ENCODE measurements around the gene MSANTD3.
"Not testable (repeated sequence)": the region's sequence is repeated elsewhere in the genome, so short reads cannot be mapped to it uniquely, and the experiment has no call there.

The MSANTD3 gene

GRCh38 chr9:100428871-100429654, 2.1 kb downstream of the MSANTD3 start:
- no peak for DNase-seq (ENCODE audit: low spot score)

- no peak for DNase-seq (ENCODE audit: low spot score)
Observed at GRCh38 chr9:100430286-100430940, 3.5 kb downstream of the MSANTD3 start.

DNA sequence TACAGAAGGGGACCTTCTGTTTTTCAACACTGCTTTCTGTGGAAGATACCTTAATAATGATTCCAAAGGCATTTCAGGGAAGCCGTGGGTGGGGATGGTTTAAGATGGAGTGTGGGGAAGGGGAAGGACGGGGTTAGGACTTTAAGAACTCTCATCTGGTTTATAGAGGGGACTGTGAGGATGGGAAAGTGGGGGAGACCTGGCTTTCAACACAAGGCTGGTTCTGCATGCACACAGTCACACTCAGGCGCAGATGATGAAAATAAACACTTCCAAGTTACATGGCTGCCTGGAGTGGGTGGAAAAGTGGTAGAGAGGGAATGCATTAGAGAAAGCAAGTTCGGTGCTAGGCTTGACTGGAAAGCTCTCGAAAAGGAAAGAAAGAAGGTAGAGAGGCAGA, 4.9 kb downstream of the MSANTD3 start:
- DNase-seq (ENCODE audit: low spot score), result no peak

GRCh38 chr9:100432736-100433135, 5.8 kb downstream of the MSANTD3 start:
- no peak for DNase-seq (ENCODE audit: low spot score)

DNA sequence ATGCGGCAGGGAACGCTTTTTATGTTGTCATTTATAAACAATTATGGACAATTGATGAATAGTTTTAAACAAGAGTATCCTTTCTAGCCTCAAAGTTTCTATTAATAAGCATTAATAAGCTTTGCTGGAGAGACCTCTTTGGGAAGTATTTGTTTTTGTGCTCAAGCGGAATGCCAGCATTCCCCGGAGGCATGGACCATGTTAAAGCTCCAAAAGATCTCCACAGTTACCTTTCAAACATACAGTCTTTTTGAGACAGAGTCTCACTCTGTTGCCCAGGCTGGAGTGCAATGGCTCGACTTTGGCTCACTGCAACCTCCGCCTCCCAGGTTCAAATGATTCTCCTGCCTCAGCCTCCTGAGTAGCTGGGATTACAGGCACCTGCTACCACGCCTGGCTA, 9.6 kb downstream of the MSANTD3 start:
- DNase-seq (ENCODE audit: low spot score), result no peak

DNA sequence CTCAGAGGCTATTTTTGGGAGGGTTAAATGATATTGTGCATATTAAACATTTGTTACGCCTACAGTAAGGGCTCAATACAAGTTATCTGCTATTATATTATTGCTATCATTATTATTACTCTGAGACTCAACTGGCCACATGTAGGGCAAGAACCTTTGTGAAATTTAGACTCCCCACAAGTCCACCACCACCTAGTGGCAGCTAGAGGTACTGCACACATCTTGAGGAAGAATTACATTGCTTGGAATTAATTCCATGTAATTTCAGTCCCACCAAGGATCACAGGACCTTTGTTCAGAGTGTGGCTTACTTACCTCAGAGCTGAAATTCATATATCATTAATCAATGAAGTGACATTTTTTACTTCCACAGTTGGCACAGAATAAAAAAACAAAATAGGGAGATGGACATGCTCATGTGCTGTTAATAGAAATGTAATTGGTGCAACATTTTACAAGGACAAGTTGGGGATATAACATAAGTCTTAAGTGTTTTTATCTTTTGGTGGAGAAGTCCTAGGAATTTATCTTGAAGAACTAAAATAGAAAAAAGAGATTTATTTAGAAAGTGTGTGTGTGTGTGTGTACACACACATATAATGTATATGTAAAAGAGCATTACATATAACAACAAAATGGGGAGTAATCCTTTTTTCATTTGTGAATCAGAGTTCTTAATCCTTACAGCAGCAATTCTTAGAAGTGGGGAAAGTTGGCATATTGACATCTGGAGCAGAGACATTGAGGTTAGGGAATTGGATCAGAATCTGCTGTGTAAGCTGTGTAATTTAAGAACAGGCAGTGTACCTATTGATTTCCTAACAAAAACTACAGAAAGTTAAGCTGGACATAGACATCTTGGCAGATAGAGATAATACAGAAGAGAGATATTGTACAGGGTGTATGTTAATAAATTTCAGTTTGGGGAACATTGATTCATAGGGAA, 11.2 kb downstream of the MSANTD3 start:
- peak; percentile 69 for DNase-seq (ENCODE audit: low spot score)

DNA sequence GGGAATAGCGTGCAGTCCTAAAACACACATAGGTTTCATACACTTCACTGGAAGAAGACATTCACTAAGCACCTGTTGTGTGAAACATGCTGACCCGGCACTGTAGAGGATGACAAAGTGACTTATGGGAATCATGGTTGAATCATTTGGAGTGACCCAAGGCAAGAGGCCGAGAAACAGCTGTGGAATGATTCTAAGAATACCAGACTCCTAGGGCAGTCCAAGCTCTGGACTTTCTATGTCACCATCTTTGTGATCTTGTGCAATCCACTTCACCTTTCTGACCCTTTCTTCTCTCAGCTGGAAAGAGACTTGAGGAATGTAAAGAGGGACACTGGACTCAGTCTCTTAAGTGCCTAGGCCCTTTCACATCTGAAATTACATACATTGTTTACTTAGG, 13.1 kb downstream of the MSANTD3 start:
- no peak for DNase-seq (ENCODE audit: low spot score)

- not testable (repeated sequence) for DNase-seq (ENCODE audit: low spot score)
Observed at GRCh38 chr9:100440487-100440886, 13.5 kb downstream of the MSANTD3 start.

DNA sequence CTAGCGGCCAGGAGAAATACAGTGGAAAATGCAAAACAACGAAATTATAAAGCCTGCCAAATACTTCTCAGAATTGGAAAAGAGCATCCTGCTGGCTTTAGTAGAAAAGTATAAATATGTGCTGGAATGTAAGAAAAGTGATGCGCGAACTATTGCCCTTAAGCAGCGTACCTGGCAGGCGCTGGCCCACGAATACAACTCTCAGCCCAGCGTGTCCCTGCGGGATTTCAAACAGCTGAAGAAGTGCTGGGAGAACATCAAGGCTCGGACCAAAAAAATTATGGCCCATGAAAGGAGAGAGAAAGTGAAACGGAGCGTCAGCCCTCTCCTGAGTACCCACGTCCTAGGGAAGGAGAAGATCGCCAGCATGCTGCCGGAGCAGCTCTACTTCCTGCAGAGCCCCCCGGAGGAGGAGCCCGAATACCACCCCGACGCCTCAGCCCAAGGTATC, 15.0 kb downstream of the MSANTD3 start:
- no peak for DNase-seq (ENCODE audit: low spot score)

DNA sequence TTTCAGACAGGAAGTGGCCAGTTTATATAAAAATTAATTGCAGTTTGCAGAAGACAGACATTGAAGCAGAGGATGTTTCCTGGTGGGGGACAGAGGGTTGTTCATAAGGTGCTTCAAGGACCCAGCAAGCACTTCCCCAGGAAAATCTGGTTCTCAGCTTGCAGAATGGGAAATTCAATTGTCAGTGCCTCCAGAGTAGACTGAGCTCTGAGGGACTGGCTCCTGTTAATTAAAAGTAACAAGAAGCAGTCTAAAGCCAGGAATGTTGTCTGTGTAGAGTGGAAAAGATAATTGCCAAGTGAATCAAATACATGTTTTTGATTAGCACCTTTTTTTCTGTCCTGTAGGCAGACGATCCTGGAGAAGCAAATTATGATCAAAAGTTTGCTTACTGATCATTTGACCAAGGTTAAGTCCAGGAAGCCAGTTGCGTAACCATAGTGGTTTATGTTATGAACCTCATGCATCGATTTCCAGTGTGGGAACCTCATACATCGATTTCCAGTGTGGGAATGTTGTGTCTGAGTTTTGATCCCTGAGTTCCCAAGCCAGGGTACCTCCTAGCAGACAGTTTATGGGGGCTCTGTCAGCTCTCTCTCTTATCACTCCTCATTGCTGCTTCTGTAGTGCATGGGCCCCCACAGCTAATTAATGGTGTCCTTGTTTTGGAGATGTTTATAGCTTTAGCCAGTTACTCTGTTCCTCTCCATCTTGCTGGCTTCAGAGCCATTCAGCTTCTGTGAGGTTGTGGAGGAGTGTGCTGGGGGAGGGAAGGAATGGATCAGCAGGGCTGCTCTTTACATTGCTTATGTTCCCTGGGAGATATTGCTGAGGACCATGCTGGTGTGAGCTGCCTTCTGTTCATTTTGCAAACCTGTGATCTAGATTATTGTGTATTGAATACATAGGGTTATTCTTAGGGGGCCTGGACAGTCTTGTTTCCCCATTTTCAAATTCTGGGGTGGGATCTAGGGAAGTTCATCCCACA, 17.1 kb downstream of the MSANTD3 start:
- DNase-seq (ENCODE audit: low spot score), result no peak

- no peak for DNase-seq (ENCODE audit: low spot score)
Observed at GRCh38 chr9:100445161-100445902, 18.4 kb downstream of the MSANTD3 start.

DNA sequence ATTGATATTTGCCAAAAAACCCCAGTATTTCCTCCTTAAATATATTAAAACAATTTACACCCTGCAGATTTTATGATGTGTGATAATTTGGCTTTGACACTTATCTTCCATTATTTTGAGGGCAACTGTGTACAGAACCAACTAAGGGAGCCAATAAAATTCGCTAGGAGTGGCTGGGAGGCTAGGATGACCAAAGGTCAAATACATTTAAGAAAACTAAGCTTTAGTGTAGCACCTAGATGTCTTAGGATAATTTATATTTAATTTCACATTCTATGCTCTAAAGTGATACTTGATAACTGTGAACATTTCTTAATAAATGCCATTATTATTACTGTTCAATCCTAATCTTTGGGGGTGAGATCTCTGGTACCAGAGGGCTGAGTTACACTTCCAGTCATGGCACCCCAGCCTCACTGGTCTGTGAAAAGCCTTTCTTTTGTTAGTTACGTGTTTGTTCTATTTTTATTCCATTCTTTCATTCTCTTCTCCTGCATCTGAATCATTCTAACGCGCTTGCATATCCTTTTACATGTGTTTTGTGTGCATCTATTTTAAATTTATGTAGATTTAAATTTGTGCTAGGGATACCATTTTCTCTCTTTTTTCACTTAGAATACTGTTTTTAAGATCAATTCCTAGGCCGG, 19.1 kb downstream of the MSANTD3 start:
- DNase-seq (ENCODE audit: low spot score), result no peak

GRCh38 chr9:100447041-100447440, 20.1 kb downstream of the MSANTD3 start:
- no peak for DNase-seq (ENCODE audit: low spot score)

- no peak for DNase-seq (ENCODE audit: low spot score)
Observed at GRCh38 chr9:100448266-100448665, 21.3 kb downstream of the MSANTD3 start.

DNA sequence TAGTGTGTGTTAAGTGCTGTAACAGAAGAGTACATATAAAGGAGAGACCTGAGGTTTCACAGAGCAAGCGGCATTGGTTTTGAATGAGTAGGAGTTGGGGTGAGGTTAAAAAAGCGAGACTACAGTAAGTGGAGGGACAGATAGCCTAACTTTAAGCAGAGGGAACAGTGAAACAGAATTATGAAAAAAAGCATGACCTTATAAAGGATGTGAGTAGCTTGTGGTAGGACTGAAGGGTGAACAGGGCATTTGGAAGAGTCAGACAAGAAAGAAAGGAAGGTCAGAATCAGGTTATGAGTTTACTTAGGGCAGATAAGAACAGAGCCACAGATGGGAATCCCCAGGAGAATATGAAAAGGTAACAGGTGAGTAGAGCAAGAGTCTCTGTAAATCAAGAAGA, 22.5 kb downstream of the MSANTD3 start:
- DNase-seq (ENCODE audit: low spot score), result no peak

GRCh38 chr9:100452894-100453293, 26.0 kb downstream of the MSANTD3 start:
- no peak for DNase-seq (ENCODE audit: low spot score)

- no peak for DNase-seq (ENCODE audit: low spot score)
Observed at GRCh38 chr9:100455470-100455869, 28.5 kb downstream of the MSANTD3 start.

GRCh38 chr9:100457517-100457916, 30.6 kb downstream of the MSANTD3 start:
- no peak for DNase-seq (ENCODE audit: low spot score)

DNA sequence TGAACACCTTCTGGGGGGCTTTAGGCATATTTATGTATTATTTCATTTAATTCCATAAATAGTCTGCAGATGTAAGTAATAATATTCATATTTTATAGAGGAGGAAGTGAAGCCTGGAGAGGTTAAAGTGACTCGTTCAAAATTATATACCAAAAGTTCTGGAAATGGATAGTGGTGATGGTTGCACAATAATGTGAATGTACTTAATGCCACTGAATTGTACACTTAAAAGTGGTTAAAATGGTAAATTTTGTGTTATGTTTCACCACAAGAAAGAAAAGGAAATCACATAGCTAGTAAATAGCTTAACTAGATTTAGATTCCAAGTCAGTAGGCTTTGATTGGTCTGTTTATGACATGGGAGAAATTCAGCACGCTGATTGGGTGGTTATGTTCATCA, 33.0 kb downstream of the MSANTD3 start:
- no peak for DNase-seq (ENCODE audit: low spot score)

DNA sequence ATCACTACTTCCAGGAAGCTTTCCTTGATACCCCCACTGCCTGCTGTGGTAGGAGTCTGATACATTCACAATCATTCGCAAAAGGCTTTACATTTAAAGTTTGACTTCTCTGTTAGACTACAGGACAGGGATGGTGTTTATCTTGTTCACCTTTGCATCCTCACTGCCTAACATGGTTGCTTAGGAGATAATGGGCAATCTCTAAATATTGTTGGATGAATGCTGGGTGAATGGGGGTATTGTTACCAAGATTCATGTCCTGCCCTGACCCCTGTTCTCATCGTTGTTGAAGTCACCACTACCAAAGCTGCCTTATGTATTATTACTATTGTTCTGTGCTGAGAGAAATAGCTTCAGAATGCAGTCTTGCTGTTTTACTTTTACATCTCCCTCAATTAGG, 38.3 kb downstream of the MSANTD3 start:
- DNase-seq (ENCODE audit: low spot score), result no peak
